Stimulated activated CD8-positive, alpha-beta memory T cell treated with anti-CD3 and anti-CD28 coated beads, Interleukin-12 subunit alpha, Interleukin-12 subunit beta, amount 100 ng/mL, for 1 hour (primary cell): ENCODE data around the gene LTBP2.

Experiments used
- DNase-seq: peaks from one replicate; pipeline ENCODE4 v3.0.0-alpha.2; 2020; ENCODE audit warnings: low read depth

LTBP2 gene

GRCh38 chr14:74507085-74507484 lies 105.0 kb downstream of the LTBP2 start:
- no peak for DNase-seq

- no peak for DNase-seq
Measured at GRCh38 chr14:74506411-74506851, 105.6 kb downstream of the LTBP2 start.

- DNase-seq = no peak
Measured at GRCh38 chr14:74505831-74506230, 106.2 kb downstream of the LTBP2 start.

GRCh38 chr14:74504874-74505720 lies 106.9 kb downstream of the LTBP2 start:
- DNase-seq = no peak

GRCh38 chr14:74504412-74504811 lies 107.6 kb downstream of the LTBP2 start:
- DNase-seq = no peak

- no peak for DNase-seq
Measured at GRCh38 chr14:74503938-74504335, 108.1 kb downstream of the LTBP2 start.

- DNase-seq = no peak
Measured at GRCh38 chr14:74503291-74503937, 108.6 kb downstream of the LTBP2 start.

- no peak for DNase-seq
Measured at GRCh38 chr14:74502236-74503019, 109.6 kb downstream of the LTBP2 start.

GRCh38 chr14:74501691-74502090 lies 110.3 kb downstream of the LTBP2 start:
- no peak for DNase-seq

- DNase-seq = no peak
Measured at GRCh38 chr14:74501135-74501614, 110.9 kb downstream of the LTBP2 start.

GRCh38 chr14:74500417-74501134 lies 111.5 kb downstream of the LTBP2 start:
- no peak for DNase-seq

- DNase-seq = no peak
Measured at GRCh38 chr14:74495356-74495755, 116.7 kb downstream of the LTBP2 start.

- DNase-seq = peak; percentile 98
Measured at GRCh38 chr14:74493343-74494261, 118.4 kb downstream of the LTBP2 start, which contains the start of gene ISCA2. ISCA2 (plus strand) TSS chr14:74493765; CDS start chr14:74493775, 10 bp downstream.

- DNase-seq = no peak
Measured at GRCh38 chr14:74492776-74493342, 119.2 kb downstream of the LTBP2 start, which contains the start of gene NPC2. NPC2 (minus strand) TSS chr14:74493305; CDS start chr14:74493274, 31 bp downstream.

GRCh38 chr14:74491956-74492775 lies 119.9 kb downstream of the LTBP2 start:
- no peak for DNase-seq

- no peak for DNase-seq
Measured at GRCh38 chr14:74490486-74490885, 121.6 kb downstream of the LTBP2 start.

- DNase-seq = no peak
Measured at GRCh38 chr14:74488786-74489397, 123.1 kb downstream of the LTBP2 start.

GRCh38 chr14:74486164-74486563 lies 125.9 kb downstream of the LTBP2 start:
- DNase-seq = no peak

- no peak for DNase-seq
Measured at GRCh38 chr14:74483321-74483720, 128.7 kb downstream of the LTBP2 start.
